Trophoblast cell (in vitro differentiated cells and primary cell): ENCODE measurements around the gene P3H1.
A peak's percentile ranks its signal among the peaks of the same experiment; 100 is the strongest.

ENCODE experiments used
- DNase-seq, 2 donors: peaks; one replicate each; pipeline ENCODE4 v3.0.0-alpha.2; 2016
- H2AFZ ChIP-seq: 2 replicates; pipeline ENCODE4 v1.6.1; 2013; ENCODE audit warnings: low read length, moderate library complexity, mild to moderate bottlenecking; ENCODE audit not compliant: insufficient read depth, poor library complexity
- H2AK5ac ChIP-seq: 2 replicates; pipeline ENCODE4 v1.6.1; 2013; ENCODE audit warnings: mild to moderate bottlenecking, low read length
- H2BK120ac ChIP-seq: 2 replicates; pipeline ENCODE4 v1.6.1; 2013; ENCODE audit warnings: low read length, mild to moderate bottlenecking, moderate library complexity; ENCODE audit not compliant: insufficient read depth, poor library complexity
- H2BK12ac ChIP-seq: 2 replicates; pipeline ENCODE4 v1.6.1; 2013; ENCODE audit warnings: mild to moderate bottlenecking, low read length, moderate library complexity
- H2BK5ac ChIP-seq: 2 replicates; pipeline ENCODE4 v1.6.1; 2013; ENCODE audit warnings: low read length, low read depth, moderate library complexity, mild to moderate bottlenecking; ENCODE audit not compliant: poor library complexity
- H3K14ac ChIP-seq: 2 replicates; pipeline ENCODE4 v1.6.1; 2013; ENCODE audit warnings: mild to moderate bottlenecking, low read length
- H3K18ac ChIP-seq: 2 replicates; pipeline ENCODE4 v1.6.1; 2013; ENCODE audit warnings: mild to moderate bottlenecking, low read length
- H3K23ac ChIP-seq: 2 replicates; pipeline ENCODE4 v1.6.1; 2013; ENCODE audit warnings: low read length
- H3K27ac ChIP-seq: 2 replicates; pipeline ENCODE4 v1.5.1; 2013; ENCODE audit warnings: low read depth, mild to moderate bottlenecking, inconsistent platforms, low read length, moderate library complexity
- H3K27me3 ChIP-seq: 2 replicates; pipeline ENCODE4 v1.6.1; 2013; ENCODE audit warnings: inconsistent platforms, mild to moderate bottlenecking, low read length, moderate library complexity; ENCODE audit not compliant: insufficient read depth
- H3K36me3 ChIP-seq, 2 experiments: 1 replicate in 1 of 2; 2 replicates in 1 of 2; pipeline ENCODE4 v1.6.1; 2013; ENCODE audit warnings: low read length in 2 of 2, mild to moderate bottlenecking in 2 of 2, moderate library complexity in 1 of 2; ENCODE audit not compliant: insufficient read depth in 2 of 2, control insufficient read depth in 1 of 2
- H3K4ac ChIP-seq: 2 replicates; pipeline ENCODE4 v1.6.1; 2013; ENCODE audit warnings: low read depth, mild to moderate bottlenecking, low read length, moderate library complexity
- H3K4me1 ChIP-seq, 2 experiments: 1 replicate in 1 of 2; 2 replicates in 1 of 2; pipeline ENCODE4 v1.6.1; 2013; ENCODE audit warnings: low read length in 2 of 2, mild to moderate bottlenecking in 2 of 2, moderate library complexity in 1 of 2; ENCODE audit not compliant: insufficient read depth in 2 of 2, control insufficient read depth in 1 of 2
- H3K4me2 ChIP-seq: 2 replicates; pipeline ENCODE4 v1.6.1; 2013; ENCODE audit warnings: inconsistent platforms, mild to moderate bottlenecking, low read length, moderate library complexity
- H3K4me3 ChIP-seq: 2 replicates; pipeline ENCODE4 v1.5.1; 2013; ENCODE audit warnings: mild to moderate bottlenecking, low read depth, low read length, inconsistent platforms
- H3K79me1 ChIP-seq: one replicate; pipeline ENCODE4 v1.6.1; 2013; ENCODE audit warnings: low read length
- H3K79me2 ChIP-seq: 2 replicates; pipeline ENCODE4 v1.6.1; 2013; ENCODE audit warnings: low read length, mild to moderate bottlenecking; ENCODE audit not compliant: control insufficient read depth, insufficient read depth, poor library complexity
- H3K9ac ChIP-seq: 2 replicates; pipeline ENCODE4 v1.6.1; 2013; ENCODE audit warnings: mild to moderate bottlenecking, low read length
- H3K9me3 ChIP-seq: 2 replicates; pipeline ENCODE4 v1.6.1; 2013; ENCODE audit warnings: low read depth, mild to moderate bottlenecking, control low read depth, inconsistent platforms, low read length; ENCODE audit not compliant: insufficient read depth
- H4K12ac ChIP-seq: 2 replicates; pipeline ENCODE4 v1.6.1; 2013; ENCODE audit warnings: low read depth, mild to moderate bottlenecking, low read length, moderate library complexity
- H4K8ac ChIP-seq: 2 replicates; pipeline ENCODE4 v1.6.1; 2013; ENCODE audit warnings: low read depth, mild to moderate bottlenecking, low read length, moderate library complexity
- H4K91ac ChIP-seq: one replicate; pipeline ENCODE4 v1.6.1; 2013; ENCODE audit warnings: low read depth, mild to moderate bottlenecking, low read length, moderate library complexity
- WGBS: extraction: QIAGEN DNeasy Blood & Tissue Kit; methylation state at CpG from one replicate; pipeline ENCODE4 v1.1.7; 2013; ENCODE audit warnings: missing lambda C conversion rate; ENCODE audit not compliant: insufficient read length, insufficient coverage; ENCODE audit errors: extremely low coverage; 5-methylcytosine and 5-hydroxymethylcytosine counted together

P3H1 gene

DNA sequence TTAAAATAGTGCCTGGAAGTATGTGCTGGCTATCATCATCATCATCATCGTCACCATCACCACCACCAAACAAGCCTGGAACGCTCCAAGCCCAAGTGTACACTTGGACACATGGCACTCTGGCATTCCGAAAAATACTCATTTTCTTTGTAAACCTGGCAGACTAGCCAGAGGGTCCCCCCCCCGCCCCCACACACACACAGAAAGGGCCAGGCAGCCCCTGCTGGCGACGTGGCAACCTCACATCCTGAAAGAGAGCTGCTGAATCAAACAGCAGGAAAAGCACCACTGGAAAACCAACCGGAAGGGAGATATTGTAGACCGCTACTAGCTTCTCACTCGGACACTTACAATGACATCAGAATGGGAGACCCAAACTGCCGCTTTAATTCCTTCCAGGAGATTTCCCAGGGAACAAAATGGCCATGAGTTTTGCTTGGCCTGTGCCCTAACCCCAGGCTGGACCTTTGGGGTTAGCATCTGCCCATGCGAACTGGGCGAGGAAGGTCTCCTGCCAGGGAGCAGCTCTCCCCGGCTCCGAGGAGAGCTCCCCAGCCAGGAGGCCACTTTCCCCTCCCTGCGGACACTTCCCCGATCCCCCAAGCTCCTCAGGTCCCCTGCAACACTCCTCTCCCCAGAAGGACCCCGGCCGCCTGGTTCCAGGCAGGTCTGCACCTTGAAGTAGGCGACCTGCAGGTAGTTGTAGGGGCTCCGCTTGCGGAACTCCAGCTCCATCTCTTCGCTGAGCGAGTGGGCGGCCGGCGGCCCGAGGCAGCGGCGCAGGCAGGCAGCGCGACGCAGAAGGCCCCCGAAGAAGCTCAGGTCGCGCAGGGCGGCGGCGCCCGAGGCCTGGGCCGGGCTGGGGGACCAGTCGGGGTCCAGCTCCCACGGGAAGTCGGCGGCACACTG is 742 bp downstream of the P3H1 start:
- Histone ChIP-seq H3K36me3 (peaks cover 3 to 4% of the 10 kb centered on the region in 2 experiments), H2BK5ac (peak overlapping the region; percentile 7), H4K8ac (peak overlapping the region; percentile 84), H3K18ac (peak overlapping the region; percentile 98), H2BK120ac (peak overlapping the region; percentile 64), H3K79me1 (peaks cover 13% of the 10 kb centered on the region), H3K9ac (peak overlapping the region; percentile 73), H3K23ac (no peak overlapping the region), H2AFZ (peak overlapping the region; percentile 95), H4K91ac (peak overlapping the region; percentile 82), H3K4me3 (peak overlapping the region; percentile 95), H2AK5ac (peak overlapping the region; percentile 76), H3K27ac (peak overlapping the region; percentile 54), H3K79me2 (peaks cover 13% of the 10 kb centered on the region), H2BK12ac (no peak overlapping the region), H3K9me3 (no peaks in the 10 kb centered on the region), H3K4me2 (peak overlapping the region; percentile 96), H3K27me3 (no peaks in the 10 kb centered on the region), H4K12ac (peak overlapping the region; percentile 61), H3K4ac (peak overlapping the region; percentile 57), H3K4me1 (peaks cover 0 to 3% of the 10 kb centered on the region in 2 experiments), H3K14ac (peak overlapping the region; percentile 87)
- no CpG with 5 or more reads among the region's 44 CpGs for WGBS
- DNase-seq: peak in 1 of 2 donors; percentile 67

DNA sequence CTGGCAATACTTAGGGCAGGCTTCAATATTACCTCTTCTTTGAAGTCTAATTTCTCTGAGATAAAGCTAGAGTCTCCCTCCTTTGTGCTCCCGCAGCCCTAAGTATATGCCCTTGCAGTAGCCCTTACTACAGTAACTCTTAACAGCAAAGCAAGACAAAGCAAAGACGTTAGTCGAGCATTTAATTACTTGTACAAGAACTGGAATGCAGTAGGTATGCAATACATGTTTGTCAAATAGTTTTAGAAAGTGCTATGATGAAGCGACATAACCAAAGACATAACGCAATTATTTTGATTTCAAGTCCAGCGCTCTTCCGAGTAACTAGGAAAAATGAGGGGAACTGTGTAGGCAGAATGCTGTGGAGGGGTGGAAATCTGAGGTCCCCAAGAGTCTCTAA is 1.6 kb downstream of the P3H1 start:
- Histone ChIP-seq H3K4me1 (peaks cover 0 to 3% of the 10 kb centered on the region in 2 experiments), H2AK5ac (no peak overlapping the region), H3K4ac (no peak overlapping the region), H4K8ac (no peak overlapping the region), H3K23ac (no peak overlapping the region), H2AFZ (no peak overlapping the region), H4K91ac (no peak overlapping the region), H2BK120ac (no peak overlapping the region), H3K79me2 (peaks cover 13% of the 10 kb centered on the region), H4K12ac (no peak overlapping the region), H3K27me3 (no peaks in the 10 kb centered on the region), H2BK5ac (no peak overlapping the region), H3K79me1 (peaks cover 13% of the 10 kb centered on the region), H3K9me3 (no peaks in the 10 kb centered on the region), H3K18ac (no peak overlapping the region), H3K9ac (no peak overlapping the region), H3K4me3 (no peak overlapping the region), H2BK12ac (no peak overlapping the region), H3K4me2 (peak overlapping the region; percentile 96), H3K14ac (no peak overlapping the region), H3K36me3 (peaks cover 5 to 8% of the 10 kb centered on the region in 2 experiments), H3K27ac (no peak overlapping the region)
- DNase-seq: peak in 1 of 2 donors; percentile 60
- no CpG with 5 or more reads among the region's 7 CpGs for WGBS

DNA sequence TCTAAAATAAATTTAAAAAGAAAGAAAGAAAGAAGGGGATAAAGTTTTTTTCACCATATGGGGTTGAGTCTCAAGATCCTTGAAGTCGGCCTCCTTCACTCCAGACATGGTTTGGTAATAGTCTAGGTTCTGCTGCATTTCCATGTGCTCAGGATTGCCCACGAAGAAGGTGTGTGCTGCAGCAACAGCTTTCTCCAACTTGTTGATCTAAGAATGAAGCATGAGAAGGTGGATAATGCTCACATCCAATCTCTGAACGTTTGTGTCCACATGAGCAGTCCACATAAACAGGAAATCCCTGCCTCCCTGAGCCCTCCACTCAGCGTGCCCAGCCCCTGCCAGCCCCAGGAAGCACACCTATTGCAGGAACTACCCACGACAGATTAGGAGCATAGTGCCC is 4.6 kb downstream of the P3H1 start:
- no peak overlapping the region for H2BK12ac ChIP-seq
- H3K4ac ChIP-seq: no peak overlapping the region
- H4K8ac ChIP-seq: no peak overlapping the region
- peaks cover 8% of the 10 kb centered on the region for H3K79me2 ChIP-seq
- H3K9me3 ChIP-seq: no peaks in the 10 kb centered on the region
- no peak overlapping the region for H2AK5ac ChIP-seq
- no peaks in the 10 kb centered on the region for H3K27me3 ChIP-seq
- peaks cover 0 to 3% of the 10 kb centered on the region in 2 experiments for H3K4me1 ChIP-seq
- peak overlapping the region; percentile 35 for H3K18ac ChIP-seq
- H3K4me2 ChIP-seq: no peak overlapping the region
- H4K12ac ChIP-seq: no peak overlapping the region
- no peak overlapping the region for H4K91ac ChIP-seq
- no peak overlapping the region for H2BK5ac ChIP-seq
- H3K27ac ChIP-seq: no peak overlapping the region
- no peak overlapping the region for H3K14ac ChIP-seq
- no peak overlapping the region for H2BK120ac ChIP-seq
- peak overlapping the region; percentile 9 for H3K9ac ChIP-seq
- H3K4me3 ChIP-seq: no peak overlapping the region
- peaks cover 9% of the 10 kb centered on the region for H3K79me1 ChIP-seq
- H3K36me3 ChIP-seq: peaks cover 15 to 24% of the 10 kb centered on the region in 2 experiments
- no CpG with 5 or more reads among the region's 5 CpGs for WGBS
- H3K23ac ChIP-seq: no peak overlapping the region
- no peak for DNase-seq
- no peak overlapping the region for H2AFZ ChIP-seq

DNA sequence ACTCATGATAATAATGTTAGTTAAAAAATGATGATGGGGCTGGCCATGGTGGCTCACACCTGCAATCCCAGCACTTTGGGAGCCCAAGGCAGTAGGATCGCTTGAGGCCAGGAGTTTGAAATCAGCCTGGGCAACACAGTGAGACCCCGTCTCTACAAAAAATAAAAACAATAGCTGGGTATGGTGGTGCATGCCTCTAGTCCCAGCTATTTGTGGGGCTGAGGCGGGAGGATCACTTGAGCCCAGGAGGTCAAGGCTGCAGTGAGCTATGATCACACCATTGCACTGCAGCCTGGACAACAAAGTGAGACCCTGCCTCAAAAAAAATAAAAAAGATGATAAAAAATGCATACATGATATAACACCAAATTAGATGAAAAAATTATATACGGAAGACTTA is 5.3 kb downstream of the P3H1 start:
- H2AK5ac ChIP-seq: no peak overlapping the region
- H2AFZ ChIP-seq: no peak overlapping the region
- peaks cover 5% of the 10 kb centered on the region for H3K79me1 ChIP-seq
- H3K27me3 ChIP-seq: no peaks in the 10 kb centered on the region
- H2BK12ac ChIP-seq: no peak overlapping the region
- no peak overlapping the region for H3K4ac ChIP-seq
- peaks cover 0 to 3% of the 10 kb centered on the region in 2 experiments for H3K4me1 ChIP-seq
- H3K14ac ChIP-seq: no peak overlapping the region
- peaks cover 5% of the 10 kb centered on the region for H3K79me2 ChIP-seq
- H3K23ac ChIP-seq: no peak overlapping the region
- no peak overlapping the region for H2BK120ac ChIP-seq
- no peak overlapping the region for H3K4me3 ChIP-seq
- H3K9me3 ChIP-seq: no peaks in the 10 kb centered on the region
- no peak for DNase-seq
- H3K4me2 ChIP-seq: no peak overlapping the region
- no peak overlapping the region for H3K18ac ChIP-seq
- peaks cover 18 to 27% of the 10 kb centered on the region in 2 experiments for H3K36me3 ChIP-seq
- H4K12ac ChIP-seq: no peak overlapping the region
- no peak overlapping the region for H4K8ac ChIP-seq
- H4K91ac ChIP-seq: no peak overlapping the region
- no peak overlapping the region for H2BK5ac ChIP-seq
- H3K9ac ChIP-seq: no peak overlapping the region
- WGBS: no CpG with 5 or more reads among the region's 4 CpGs
- H3K27ac ChIP-seq: no peak overlapping the region
